Lower leg skin (tissue), 4 donors: Measurements from ENCODE around the gene TLK2. TPM values are rescaled to one million over a fixed set of nuclear protein-coding genes. Genes with fewer than 3 reads are reported as not detected.

Experiments
- DNase-seq, 2 donors: peaks; one replicate each; pipeline ENCODE4 v3.0.0-alpha.2; 2019; ENCODE audit warnings: low spot score in 2 of 2
- H3K4me3 ChIP-seq: fragments of 200-600 bp; sonication (generic); 2 replicates; pipeline ENCODE4 v1.5.1; 2017; ENCODE audit warnings: mild to moderate bottlenecking, low read depth; ENCODE audit not compliant: poor library complexity, severe bottlenecking
- POLR2A ChIP-seq, 2 donors: fragments of 450-650 bp; IDR thresholded peaks; one replicate each; pipeline ENCODE4 v1.6.1; 2016 to 2017; ENCODE audit warnings: antibody characterized with exemption in 2 of 2, mild to moderate bottlenecking in 1 of 2, moderate library complexity in 1 of 2
- WGBS, 2 donors: methylation state at CpG; one replicate each; pipeline ENCODE4 v1.1.5; 2018; 5-methylcytosine and 5-hydroxymethylcytosine counted together
- intact Hi-C: fragments of 100-400 bp; cut with DNase I; formaldehyde crosslinking; loops from one replicate; pipeline ENCODE4 v1.15.0; 2023; ENCODE audit warnings: low total_unique reads
- total RNA-seq, 4 donors: library from RNA; depleted of rRNA; stranded (reverse); fragments of >200 nt; gene quantifications; one replicate each; pipeline ENCODE4 v1.1.0, GENCODE V29; 2016
- TF ChIP-seq, protein P1 (sequence below), 3 donors: fragments of 450-650 bp; IDR thresholded peaks; one replicate each; pipeline ENCODE4 v1.5.1; 2016; ENCODE audit warnings: antibody characterized with exemption in 3 of 3, mild to moderate bottlenecking in 3 of 3, moderate library complexity in 2 of 3

Gene TLK2
- total RNA-seq, 4 donors from 2014 or later: 28.2 to 40.2 (median 36.0) TPM

DNA sequence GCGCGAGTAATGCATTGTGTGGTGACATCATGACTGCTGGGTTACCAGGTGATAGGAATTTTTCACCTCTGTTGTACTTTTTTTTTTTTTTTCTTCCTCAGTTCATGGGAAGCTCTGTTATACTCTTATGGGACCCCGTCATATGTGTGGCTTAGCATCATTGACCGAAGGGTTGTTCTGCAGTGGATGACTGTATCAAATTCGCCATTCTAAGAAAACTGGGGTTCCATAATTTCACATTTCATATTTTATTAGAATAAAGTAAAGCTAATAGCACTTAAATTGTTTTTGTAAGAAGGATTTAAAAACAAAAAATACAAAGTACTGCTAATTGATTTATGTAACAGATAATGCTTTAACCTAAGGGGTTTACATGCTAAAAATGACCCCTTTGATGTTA, 116.9 kb downstream of the TLK2 start:
- DNase-seq: no peak
- intact Hi-C loops: no loop called here
- 99% methylated on average over 5 of the region's 5 CpGs for WGBS, 2 donors
- no peak overlapping the region for H3K4me3 ChIP-seq
- TF ChIP-seq, protein P1, sequence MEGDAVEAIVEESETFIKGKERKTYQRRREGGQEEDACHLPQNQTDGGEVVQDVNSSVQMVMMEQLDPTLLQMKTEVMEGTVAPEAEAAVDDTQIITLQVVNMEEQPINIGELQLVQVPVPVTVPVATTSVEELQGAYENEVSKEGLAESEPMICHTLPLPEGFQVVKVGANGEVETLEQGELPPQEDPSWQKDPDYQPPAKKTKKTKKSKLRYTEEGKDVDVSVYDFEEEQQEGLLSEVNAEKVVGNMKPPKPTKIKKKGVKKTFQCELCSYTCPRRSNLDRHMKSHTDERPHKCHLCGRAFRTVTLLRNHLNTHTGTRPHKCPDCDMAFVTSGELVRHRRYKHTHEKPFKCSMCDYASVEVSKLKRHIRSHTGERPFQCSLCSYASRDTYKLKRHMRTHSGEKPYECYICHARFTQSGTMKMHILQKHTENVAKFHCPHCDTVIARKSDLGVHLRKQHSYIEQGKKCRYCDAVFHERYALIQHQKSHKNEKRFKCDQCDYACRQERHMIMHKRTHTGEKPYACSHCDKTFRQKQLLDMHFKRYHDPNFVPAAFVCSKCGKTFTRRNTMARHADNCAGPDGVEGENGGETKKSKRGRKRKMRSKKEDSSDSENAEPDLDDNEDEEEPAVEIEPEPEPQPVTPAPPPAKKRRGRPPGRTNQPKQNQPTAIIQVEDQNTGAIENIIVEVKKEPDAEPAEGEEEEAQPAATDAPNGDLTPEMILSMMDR (IDR thresholded peaks at IDR 0.05): no peak
- no peak for TF ChIP-seq POLR2A (IDR thresholded peaks at IDR 0.05)

DNA sequence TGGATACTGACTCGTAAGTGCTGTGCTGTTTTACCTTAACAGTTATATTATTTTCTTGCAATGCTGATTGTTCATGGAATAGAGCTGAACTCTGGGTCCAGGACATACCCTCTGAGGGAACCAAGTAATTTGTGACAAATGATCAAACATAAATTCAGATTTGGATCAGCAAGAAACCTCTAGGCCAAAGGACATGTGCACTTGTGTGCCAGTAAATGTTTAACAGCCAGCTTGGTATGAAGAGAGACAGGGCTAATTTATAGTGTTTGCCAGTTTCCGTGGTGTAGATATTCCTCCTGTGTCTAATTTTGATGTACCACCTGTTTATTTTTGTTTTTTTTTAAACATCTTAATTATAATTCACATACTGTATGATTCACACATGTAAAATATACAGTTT, 118.0 kb downstream of the TLK2 start:
- H3K4me3 ChIP-seq: no peak overlapping the region
- intact Hi-C loops: no loop called here
- 96 to 99% methylated on average over 2 of the region's 2 CpGs for WGBS, 2 donors
- no peak for TF ChIP-seq POLR2A (IDR thresholded peaks at IDR 0.05)
- TF ChIP-seq, protein P1 (IDR thresholded peaks at IDR 0.05): no peak
- DNase-seq: no peak

- no peak for TF ChIP-seq POLR2A (IDR thresholded peaks at IDR 0.05)
- TF ChIP-seq, protein P1 (IDR thresholded peaks at IDR 0.05): no peak
- no peak overlapping the region for H3K4me3 ChIP-seq
- DNase-seq: no peak
- WGBS, 2 donors: 90 to 95% methylated on average over 2 of the region's 2 CpGs
- intact Hi-C loops: no loop called here
These were observed 118.5 kb downstream of the TLK2 start for GRCh38 chr17:62597150-62597549.

- 51 to 56% methylated on average over 2 of the region's 2 CpGs for WGBS, 2 donors
- no peak for TF ChIP-seq POLR2A (IDR thresholded peaks at IDR 0.05)
- TF ChIP-seq, protein P1 (IDR thresholded peaks at IDR 0.05): no peak
- no peak overlapping the region for H3K4me3 ChIP-seq
- intact Hi-C loops: no loop called here
- peak in 1 of 2 donors; percentile 59 for DNase-seq
These were observed 119.3 kb downstream of the TLK2 start for GRCh38 chr17:62597920-62598319.

- 78 to 90% methylated on average over 6 of the region's 6 CpGs for WGBS, 2 donors
- no peak for DNase-seq
- TF ChIP-seq, protein P1 (IDR thresholded peaks at IDR 0.05): no peak
- TF ChIP-seq POLR2A (IDR thresholded peaks at IDR 0.05): no peak
- H3K4me3 ChIP-seq: no peak overlapping the region
- intact Hi-C loops: no loop called here
These were observed 121.5 kb downstream of the TLK2 start for GRCh38 chr17:62599964-62600657.

GRCh38 chr17:62600805-62601204, 122.2 kb downstream of the TLK2 start:
- DNase-seq: no peak
- WGBS, 2 donors: 53 to 58% methylated on average over 1 of the region's 1 CpG
- no peak overlapping the region for H3K4me3 ChIP-seq
- TF ChIP-seq, protein P1 (IDR thresholded peaks at IDR 0.05): no peak
- no peak for TF ChIP-seq POLR2A (IDR thresholded peaks at IDR 0.05)
- intact Hi-C loops: no loop called here
